Esophagus (tissue), 2 donors: ENCODE measurements around the gene PCNX1. TPM values are rescaled to one million over a fixed set of nuclear protein-coding genes. Genes with fewer than 3 reads are reported as not detected.
"Not testable (repeated sequence)": the region's sequence is repeated elsewhere in the genome, so short reads cannot be mapped to it uniquely, and the experiment has no call there.

Experiments
- H3K27ac ChIP-seq, 2 donors: one replicate each; pipeline ENCODE4 v1.5.1; 2013; ENCODE audit warnings: low read depth in 2 of 2, mild to moderate bottlenecking in 2 of 2, inconsistent platforms in 1 of 2, low read length in 1 of 2, moderate library complexity in 1 of 2
- H3K27me3 ChIP-seq, 2 donors: one replicate each; pipeline ENCODE4 v1.6.1; 2013; ENCODE audit warnings: low read length in 2 of 2, control low read depth in 1 of 2, mild to moderate bottlenecking in 1 of 2; ENCODE audit not compliant: insufficient read depth in 2 of 2, control insufficient read depth in 1 of 2
- H3K36me3 ChIP-seq, 2 donors: one replicate each; pipeline ENCODE4 v1.6.1; 2013; ENCODE audit warnings: low read length in 1 of 2; ENCODE audit not compliant: control insufficient read depth in 2 of 2, insufficient read depth in 2 of 2
- H3K4me1 ChIP-seq, 2 donors: one replicate each; pipeline ENCODE4 v1.6.1; 2013; ENCODE audit warnings: low read length in 1 of 2; ENCODE audit not compliant: control insufficient read depth in 2 of 2, insufficient read depth in 2 of 2
- H3K4me3 ChIP-seq, 2 donors: one replicate each; pipeline ENCODE4 v1.5.1; 2013; ENCODE audit warnings: low read length in 2 of 2, mild to moderate bottlenecking in 2 of 2, low read depth in 1 of 2, moderate library complexity in 1 of 2
- H3K9me3 ChIP-seq, 2 donors: one replicate each; pipeline ENCODE4 v1.6.1; 2013; ENCODE audit warnings: mild to moderate bottlenecking in 2 of 2, low read depth in 1 of 2, low read length in 1 of 2, moderate library complexity in 1 of 2; ENCODE audit not compliant: control insufficient read depth in 2 of 2, insufficient read depth in 1 of 2
- WGBS, 2 donors: extraction: QIAGEN DNeasy Blood & Tissue Kit; methylation state at CpG; one replicate each; pipeline ENCODE4 v1.1.7; 2013; 5-methylcytosine and 5-hydroxymethylcytosine counted together
- polyA plus RNA-seq, 2 donors: library from polyadenylated mRNA; stranded (reverse); fragments of 200-250 nt; gene quantifications; one replicate each; pipeline ENCODE4 v1.2.3, GENCODE V29; 2013
- donor health status: healthy with polysubstance abuse.
- donor health status: Bipolar disorder and iron deficiency.

The PCNX1 gene
- polyA plus RNA-seq, 2 donors: 3.9 to 4.1 TPM

DNA sequence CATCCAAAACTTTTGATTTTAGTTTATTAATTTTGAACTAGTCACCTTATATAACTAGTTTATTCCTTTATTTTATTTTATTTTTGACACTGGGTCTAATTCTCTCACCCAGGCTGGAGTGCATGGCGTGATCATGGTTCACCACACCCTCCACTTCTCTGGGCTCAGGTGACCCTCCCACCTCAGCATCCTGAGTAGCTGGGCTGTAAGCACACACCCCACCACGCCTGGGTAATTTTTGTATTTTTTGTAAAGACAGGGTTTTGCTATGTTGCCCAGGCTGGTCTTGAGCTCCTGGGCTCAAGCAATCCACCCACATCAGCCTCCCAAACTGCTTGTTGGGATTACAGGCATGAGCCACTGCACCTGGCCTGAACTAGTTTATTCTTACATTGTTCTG lies 17.3 kb downstream of the PCNX1 start:
- no peaks in the 10 kb centered on the region for H3K9me3 ChIP-seq
- no peak overlapping the region for H3K27ac ChIP-seq
- no peak overlapping the region for H3K4me3 ChIP-seq
- H3K36me3 ChIP-seq: no peaks in the 10 kb centered on the region
- peaks cover 0 to 3% of the 10 kb centered on the region in 2 donors for H3K4me1 ChIP-seq
- H3K27me3 ChIP-seq: no peaks in the 10 kb centered on the region
- 70 to 77% methylated on average over 2 of the region's 2 CpGs for WGBS, 2 donors

DNA sequence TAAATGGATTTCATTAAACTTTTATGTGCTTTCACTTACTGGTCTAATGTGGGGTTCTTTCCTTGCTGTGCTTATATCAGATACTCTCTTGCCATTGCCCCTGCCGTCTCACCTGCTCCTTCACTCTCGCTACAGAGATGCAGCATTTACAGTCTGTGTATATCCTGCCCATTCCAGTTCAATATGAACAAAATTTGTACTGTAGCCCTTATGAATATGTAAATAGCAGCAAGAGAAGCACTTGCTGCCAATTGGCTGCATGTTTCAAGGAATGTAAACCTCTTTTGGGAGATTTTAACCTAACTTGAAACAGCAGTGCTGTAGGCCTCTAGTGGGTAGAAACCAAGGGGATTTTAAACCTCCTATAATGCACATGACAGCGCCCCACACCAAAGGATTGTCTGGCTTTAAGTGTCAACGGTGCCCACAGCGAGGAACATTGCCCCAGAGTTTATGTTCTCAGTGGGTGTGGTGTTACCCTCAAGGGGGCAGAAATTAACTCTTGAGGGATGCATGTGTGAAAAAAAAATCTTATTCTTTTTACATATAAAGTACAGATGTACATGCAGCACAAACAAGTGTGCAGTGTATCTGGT lies 19.1 kb downstream of the PCNX1 start:
- H3K4me3 ChIP-seq: no peak overlapping the region
- H3K4me1 ChIP-seq: peaks cover 5% of the 10 kb centered on the region in 2 donors
- no peak overlapping the region for H3K27ac ChIP-seq
- no peaks in the 10 kb centered on the region for H3K9me3 ChIP-seq
- no peaks in the 10 kb centered on the region for H3K36me3 ChIP-seq
- WGBS, 2 donors: 72% methylated on average over 5 of the region's 5 CpGs
- no peaks in the 10 kb centered on the region for H3K27me3 ChIP-seq

DNA sequence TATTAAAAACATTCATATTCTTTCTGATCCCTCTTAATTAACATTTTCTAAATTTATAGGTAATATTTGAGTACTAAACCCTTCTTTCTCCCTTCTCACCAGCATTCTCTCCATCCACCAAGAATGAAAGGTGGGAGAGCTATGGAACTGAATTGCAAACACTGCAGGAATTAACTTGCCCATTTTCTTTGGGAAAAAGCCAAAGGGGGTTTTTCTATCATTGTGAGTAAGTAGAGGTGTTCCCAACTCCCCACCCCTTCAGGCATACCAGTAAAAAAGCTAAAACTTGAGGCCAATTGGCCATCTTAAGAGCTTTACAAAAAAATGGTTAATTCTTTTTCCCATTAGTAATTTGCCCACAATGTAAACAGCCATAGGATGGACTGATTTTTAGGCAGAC lies 23.7 kb downstream of the PCNX1 start:
- Histone ChIP-seq H3K9me3 (no peaks in the 10 kb centered on the region), H3K27ac (no peak overlapping the region), H3K4me3 (no peak overlapping the region), H3K27me3 (no peaks in the 10 kb centered on the region), H3K4me1 (peaks cover 2 to 5% of the 10 kb centered on the region in 2 donors), H3K36me3 (no peaks in the 10 kb centered on the region)

DNA sequence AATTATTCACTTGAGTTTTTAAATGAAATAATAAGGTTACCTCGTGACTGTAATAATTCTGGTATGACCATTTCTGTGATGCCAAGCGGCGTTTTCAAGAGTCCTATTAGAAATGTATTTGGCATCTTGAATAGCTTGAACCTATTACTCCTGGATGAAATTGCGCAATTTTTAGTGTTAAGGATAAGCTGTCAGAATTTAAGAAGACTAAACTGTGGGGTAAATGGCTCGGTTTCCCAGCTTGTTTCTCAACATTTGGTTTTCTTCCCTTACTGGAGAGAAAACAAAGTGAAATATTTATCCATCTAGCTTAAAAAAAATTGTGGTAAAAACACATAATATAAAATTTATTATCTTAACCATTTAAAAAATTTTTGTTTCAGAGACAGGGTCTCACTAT lies 26.8 kb downstream of the PCNX1 start:
- whole genome bisulfite sequencing, 2 donors: 63 to 64% methylated on average over 5 of the region's 5 CpGs
- H3K27ac ChIP-seq: no peak overlapping the region
- no peaks in the 10 kb centered on the region for H3K27me3 ChIP-seq
- peaks cover 2 to 5% of the 10 kb centered on the region in 2 donors for H3K4me1 ChIP-seq
- no peaks in the 10 kb centered on the region for H3K36me3 ChIP-seq
- no peaks in the 10 kb centered on the region for H3K9me3 ChIP-seq
- H3K4me3 ChIP-seq: no peak overlapping the region

DNA sequence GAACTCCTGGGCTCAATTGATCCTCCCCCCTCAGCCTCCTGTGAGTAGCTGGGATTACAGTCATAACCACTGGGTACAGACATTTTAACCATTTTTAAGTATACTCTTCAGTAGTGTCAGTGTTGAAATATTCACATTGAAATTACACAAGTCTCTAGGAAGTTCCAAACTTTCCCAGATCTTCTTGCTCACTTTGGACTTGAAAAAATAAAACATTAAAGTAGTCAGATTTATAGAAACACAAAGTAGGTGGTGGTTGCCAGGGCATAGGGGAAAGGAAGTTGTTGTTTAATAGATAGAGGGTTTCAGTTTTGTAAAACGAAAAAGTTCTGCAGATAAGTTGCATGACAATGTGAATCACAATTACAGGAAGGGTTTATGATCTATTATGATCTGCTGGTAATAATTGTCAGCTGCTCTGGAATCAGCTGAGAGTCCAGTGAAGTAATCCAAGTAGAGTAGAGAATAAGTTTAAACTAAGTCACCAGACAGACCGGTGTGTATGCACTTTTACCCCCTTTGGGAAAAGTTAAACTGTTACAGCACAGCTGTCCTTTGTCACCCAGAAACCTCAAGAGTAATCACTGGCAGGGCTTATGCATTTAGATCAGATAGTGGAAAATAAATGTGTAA lies 27.4 kb downstream of the PCNX1 start:
- H3K4me3 ChIP-seq: no peak overlapping the region
- H3K9me3 ChIP-seq: no peaks in the 10 kb centered on the region
- no peak overlapping the region for H3K27ac ChIP-seq
- WGBS, 2 donors: 16% methylated on average over 2 of the region's 2 CpGs
- H3K4me1 ChIP-seq: peaks cover 2 to 5% of the 10 kb centered on the region in 2 donors
- H3K36me3 ChIP-seq: no peaks in the 10 kb centered on the region
- no peaks in the 10 kb centered on the region for H3K27me3 ChIP-seq

DNA sequence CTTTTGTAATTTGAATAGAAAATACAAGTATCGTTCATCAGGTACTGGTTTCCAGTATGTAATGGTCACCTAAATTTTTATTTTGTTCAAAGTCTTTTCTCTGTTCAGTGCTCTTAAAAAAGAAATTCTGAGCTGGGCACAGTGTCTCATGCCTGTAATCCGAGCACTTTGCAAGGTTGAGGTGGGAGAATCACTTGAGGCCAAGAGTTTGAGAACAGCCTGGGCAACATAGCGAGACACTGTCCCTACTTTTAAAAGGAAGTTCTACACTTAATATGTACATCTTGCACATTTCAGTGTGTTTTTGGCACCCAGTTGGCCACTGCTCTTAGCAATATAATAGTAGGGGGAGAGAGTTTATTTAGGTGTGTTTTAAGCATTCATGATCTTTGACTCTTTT lies 27.9 kb downstream of the PCNX1 start:
- no peaks in the 10 kb centered on the region for H3K9me3 ChIP-seq
- no peaks in the 10 kb centered on the region for H3K27me3 ChIP-seq
- no peak overlapping the region for H3K4me3 ChIP-seq
- H3K36me3 ChIP-seq: no peaks in the 10 kb centered on the region
- 49 to 74% methylated on average over 3 of the region's 3 CpGs for WGBS, 2 donors
- H3K27ac ChIP-seq: no peak overlapping the region
- peaks cover 0 to 2% of the 10 kb centered on the region in 2 donors for H3K4me1 ChIP-seq

DNA sequence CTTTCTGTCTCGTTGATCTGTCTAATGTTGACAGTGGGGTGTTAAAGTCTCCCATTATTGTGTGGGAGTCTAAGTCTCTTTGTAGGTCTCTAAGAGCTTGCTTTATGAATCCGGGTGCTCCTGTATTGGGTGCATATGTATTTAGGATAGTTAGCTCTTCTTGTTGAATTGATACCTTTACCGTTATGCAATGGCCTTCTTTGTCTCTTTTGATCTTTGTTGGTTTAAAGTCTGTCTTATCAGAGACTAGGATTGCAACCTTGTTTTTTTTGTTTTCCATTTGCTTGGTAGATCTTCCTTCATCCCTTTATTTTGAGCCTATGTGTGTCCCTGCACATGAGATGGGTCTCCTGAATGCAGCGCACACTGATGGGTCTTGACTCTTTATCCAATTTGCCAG lies 32.4 kb downstream of the PCNX1 start:
- not testable (repeated sequence) for H3K4me3 ChIP-seq, H3K9me3 ChIP-seq, H3K27me3 ChIP-seq, H3K36me3 ChIP-seq, H3K27ac ChIP-seq, H3K4me1 ChIP-seq
- 93 to 95% methylated on average over 3 to 4 of the region's 4 CpGs for WGBS, 2 donors

DNA sequence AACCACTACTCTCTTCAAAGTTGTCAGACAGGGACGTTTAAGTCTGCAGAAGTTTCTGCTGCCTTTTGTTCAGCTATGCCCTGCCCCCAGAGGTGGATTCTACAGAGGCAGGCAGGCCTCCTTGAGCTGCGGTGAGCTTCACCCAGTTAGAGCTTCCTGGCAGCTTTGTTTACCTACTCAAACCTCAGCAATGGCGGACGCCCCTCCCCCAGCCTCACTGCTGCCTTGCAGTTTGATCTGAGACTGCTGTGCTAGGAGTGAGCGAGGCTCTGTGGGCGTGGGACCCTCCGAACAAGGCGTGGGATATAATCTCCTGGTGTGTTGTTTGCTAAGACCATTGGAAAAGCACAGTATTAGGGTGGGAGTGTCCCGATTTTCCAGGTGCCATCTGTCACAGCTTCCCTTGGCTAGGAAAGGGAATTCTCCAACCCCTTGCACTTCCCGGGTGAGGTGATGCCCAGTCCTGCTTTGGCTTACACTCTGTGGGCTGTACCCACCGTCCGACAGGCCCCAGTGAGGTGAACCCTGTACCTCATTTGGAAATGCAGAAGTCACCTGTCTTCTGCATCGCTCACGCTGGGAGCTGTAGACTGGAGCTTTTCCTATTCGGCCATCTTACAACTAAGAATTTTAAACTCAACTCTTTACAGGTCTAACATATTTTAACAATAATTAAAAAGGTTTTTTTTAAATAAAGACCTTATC lies 34.5 kb downstream of the PCNX1 start:
- not testable (repeated sequence) for H3K27ac ChIP-seq, H3K27me3 ChIP-seq, H3K4me1 ChIP-seq, H3K4me3 ChIP-seq, H3K9me3 ChIP-seq, H3K36me3 ChIP-seq
- WGBS, 2 donors: 86 to 90% methylated on average over 15 of the region's 15 CpGs

DNA sequence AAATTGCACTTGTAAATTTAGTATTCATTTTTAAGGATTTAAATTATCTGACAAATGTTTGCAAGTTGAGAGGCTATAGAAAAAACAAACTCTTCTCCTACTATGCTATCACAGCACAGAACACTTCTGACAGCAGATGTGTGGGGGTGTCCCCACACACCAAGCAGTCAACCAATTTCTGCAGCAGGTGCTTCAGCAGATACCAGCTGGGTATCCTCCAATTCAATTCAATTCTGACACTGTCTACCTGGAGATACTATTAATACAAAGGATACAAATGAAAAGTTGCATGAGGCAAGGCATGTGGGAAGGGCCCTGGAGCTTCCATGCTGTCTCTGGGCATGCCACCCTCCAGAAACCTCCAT lies 35.1 kb downstream of the PCNX1 start:
- no peaks in the 10 kb centered on the region for H3K4me1 ChIP-seq
- H3K27me3 ChIP-seq: no peaks in the 10 kb centered on the region
- no peak overlapping the region for H3K27ac ChIP-seq
- peaks cover 3% of the 10 kb centered on the region in 2 donors for H3K9me3 ChIP-seq
- H3K4me3 ChIP-seq: no peak overlapping the region
- peaks cover 3% of the 10 kb centered on the region in 2 donors for H3K36me3 ChIP-seq

DNA sequence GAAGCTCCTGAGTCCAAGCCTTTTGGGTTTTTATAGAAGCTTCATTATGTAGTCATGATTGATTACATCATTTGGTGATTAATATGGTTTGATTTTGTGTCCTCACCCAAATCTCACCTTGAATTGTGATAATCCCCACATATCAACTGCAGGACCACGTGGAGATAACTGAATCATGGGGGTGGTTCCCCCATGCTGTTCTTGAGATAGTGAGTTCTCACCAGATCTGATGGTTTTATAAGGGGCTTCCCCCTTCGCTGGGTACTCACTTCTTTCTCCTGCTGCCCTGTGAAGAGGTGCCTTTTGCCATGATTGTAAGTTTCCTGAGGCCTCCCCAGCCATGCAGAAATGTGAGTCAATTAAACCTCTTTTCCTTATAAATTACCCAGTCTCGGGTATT lies 35.5 kb downstream of the PCNX1 start:
- H3K4me3 ChIP-seq, H3K4me1 ChIP-seq, H3K27me3 ChIP-seq, H3K27ac ChIP-seq, H3K36me3 ChIP-seq, H3K9me3 ChIP-seq: not testable (repeated sequence)
- 89 to 94% methylated on average over 3 of the region's 3 CpGs for WGBS, 2 donors
